Measurements from ENCODE around the gene AQP9.
"Not testable (repeated sequence)": the region's sequence is repeated elsewhere in the genome, so short reads cannot be mapped to it uniquely, and the experiment has no call there.

Gene AQP9

DNA sequence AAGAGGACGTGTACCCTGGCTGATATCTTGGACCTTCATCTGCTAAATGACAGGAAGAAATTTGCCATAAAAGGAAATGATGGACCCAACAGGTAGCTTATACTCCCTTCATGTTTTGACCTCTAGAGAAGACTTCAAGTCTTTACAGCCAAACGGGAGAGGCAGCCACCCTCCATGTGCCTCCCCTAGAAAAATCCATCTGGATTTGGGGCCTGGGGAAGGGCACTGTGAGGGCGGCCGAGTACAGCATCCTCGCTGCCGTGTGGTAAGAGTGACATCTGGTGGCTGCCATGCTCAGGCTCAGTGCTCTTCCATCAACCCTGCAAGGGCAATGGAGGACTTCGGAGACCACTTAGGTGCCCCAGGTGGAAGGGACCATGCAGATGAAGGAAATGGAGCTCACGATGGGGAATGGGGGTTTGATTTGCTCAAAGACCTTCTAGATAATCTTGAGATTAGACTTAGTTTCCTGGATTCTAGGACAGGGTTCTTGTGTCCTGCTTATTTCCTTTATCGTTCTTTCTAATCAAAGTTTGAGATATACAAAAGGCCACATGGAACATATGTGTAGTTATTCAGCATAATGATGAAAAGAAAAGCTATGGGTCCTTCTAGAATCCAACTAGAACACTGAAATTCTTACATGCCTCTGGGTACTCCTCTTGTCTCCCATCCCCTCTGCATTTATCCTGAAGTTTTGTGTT, 44.4 kb downstream of the AQP9 start:
- DNase-seq (ENCODE audit: low read depth in 3 of 3) = peak in 2 of 3 experiments; percentile 3 to 24

DNA sequence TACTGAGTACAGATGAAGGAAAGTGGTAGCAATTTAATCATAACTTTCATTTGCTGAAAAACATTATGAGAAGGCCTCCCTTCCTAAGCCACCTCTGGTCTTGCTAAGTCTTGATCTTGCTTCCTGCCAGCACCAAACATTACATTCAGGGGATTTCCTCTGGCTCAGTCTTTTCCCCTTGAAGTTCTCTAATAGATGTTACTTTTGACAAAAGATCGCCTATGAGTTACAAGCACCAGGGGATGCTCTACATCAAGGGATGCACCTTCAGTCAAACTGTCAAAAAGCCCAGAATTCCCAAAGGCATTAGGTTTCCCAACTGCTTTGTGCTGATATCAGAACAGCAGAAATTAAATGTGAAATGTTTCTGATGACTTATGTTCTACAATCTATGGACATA, 47.3 kb downstream of the AQP9 start:
- no peak for DNase-seq (ENCODE audit: low read depth in 3 of 3)

DNA sequence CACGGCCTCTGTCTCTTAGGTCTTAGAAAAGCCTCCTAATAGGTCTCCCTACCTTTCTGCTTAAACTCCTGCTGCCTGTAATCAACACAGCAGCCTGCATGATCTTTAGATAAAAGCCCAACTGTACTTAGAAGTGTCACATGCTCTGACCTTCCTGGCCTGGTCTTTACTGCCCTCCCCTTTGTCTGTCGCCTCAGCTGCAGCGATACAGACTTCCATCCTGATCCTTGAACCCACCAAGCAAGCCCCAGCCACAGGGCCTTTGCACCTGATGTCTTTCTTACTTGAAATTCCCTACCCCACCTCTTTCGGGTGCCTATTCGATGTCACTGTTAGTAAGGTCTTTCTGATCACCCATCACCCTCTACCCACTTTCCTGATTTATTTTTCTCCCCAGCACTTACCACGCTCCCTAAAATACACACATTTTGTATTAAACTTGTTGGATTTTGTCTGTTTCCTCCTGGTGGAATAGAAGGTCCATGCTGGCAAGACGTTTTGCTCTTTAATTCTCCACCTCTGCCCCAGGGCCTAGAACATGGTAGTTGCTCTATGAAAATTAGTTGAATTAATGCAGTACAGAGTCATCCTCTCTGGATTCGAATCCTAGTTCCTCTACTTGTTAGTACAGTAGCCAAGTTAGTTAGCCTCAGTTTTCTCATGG, 51.1 kb downstream of the AQP9 start:
- DNase-seq (ENCODE audit: low read depth in 3 of 3) = no peak

DNA sequence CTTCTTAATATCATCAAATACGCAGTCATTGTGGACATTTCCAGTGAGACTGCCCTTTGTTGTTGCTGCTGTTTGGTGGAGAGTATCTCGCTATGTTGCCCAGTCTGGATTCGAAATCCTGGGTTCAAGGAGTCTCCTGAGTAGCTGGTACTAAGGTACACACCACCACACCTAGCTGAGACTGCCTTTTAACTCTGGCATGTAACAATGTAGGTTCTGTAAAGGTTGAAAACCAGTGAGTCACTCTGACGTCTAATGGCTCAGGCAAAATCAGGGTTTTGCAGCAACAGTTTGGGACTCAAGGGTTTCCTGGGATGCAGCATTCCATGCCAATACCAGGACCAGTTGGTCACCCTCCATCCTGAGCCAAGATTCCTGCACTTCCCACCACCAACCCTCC, 52.2 kb downstream of the AQP9 start:
- no peak for DNase-seq (ENCODE audit: low read depth in 3 of 3)

DNA sequence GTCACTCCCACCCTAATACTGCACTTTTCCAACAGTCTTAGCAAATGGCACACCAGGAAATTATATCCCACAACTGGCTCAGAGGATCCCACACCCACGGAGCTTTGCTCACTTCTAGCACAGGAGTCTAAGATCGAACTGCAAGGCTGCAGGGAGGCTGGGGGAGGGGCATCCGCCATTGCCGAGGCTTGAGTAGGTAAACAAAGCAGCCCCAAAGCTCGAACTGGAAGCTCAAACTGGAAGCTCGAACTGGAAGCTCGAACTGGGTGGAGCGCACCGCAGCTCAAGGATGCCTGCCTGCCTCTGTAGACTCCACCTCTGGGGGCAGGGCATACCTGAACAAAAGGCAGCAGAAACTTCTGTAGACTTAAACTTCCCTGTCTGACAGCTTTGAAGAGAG, 55.5 kb downstream of the AQP9 start:
- not testable (repeated sequence) for DNase-seq (ENCODE audit: low read depth in 3 of 3)

DNA sequence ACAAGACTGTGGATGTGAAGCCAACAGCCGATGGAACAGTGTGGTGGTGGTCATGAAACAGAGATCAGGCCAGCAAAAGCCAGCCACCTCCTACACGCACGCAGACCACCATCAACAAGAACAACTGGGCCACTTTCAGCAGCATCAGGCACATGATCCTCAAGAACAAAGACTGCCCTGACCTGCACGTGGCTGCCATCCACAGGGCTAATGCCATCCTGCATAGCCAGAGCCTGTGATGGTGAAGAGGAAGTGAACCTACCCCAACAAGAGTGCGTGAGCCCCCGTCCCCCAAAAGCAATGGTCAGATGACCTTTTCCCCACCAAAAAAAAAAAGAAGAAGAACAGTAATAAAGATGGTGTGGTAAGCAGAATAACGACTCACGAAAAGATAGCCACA, 62.6 kb downstream of the AQP9 start:
- DNase-seq (ENCODE audit: low read depth in 3 of 3) = no peak

DNA sequence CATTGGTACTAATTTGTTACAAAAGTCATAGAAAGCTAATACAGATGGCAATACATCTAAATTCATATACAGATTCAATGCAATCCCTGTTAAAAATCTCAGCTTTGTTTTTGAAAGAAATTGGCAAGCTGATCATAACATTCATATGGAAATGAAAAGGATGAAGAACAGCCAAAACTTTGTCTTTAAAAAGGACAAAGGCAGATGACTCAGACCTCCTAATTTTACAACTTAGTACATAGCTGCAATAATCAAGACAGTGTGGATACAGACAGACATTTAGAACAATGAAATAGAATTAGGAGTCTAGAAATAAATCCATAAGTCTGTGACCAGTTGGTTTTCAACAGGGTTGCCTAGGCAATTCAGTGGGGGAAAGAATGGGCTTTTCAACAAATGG, 63.3 kb downstream of the AQP9 start:
- DNase-seq (ENCODE audit: low read depth in 3 of 3) = no peak

DNA sequence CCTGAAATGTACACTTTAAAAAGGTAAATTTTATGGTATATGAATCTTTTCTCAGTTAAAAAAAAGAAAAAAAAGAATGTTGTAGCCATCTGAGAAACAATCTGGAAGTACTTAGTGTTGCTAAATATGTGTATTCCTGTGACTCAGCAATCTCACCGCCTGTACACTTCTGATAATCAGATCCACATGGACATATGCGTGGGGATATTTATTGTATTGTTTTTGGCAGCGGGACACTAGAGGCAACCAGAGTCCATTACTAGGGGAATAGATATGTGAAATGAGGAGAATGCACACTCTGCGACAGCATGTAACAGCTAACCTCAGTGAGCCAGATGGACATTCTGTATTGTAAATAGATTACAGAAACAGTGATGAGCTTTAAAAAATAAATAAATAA, 65.4 kb downstream of the AQP9 start:
- DNase-seq (ENCODE audit: low read depth in 3 of 3) = no peak

DNA sequence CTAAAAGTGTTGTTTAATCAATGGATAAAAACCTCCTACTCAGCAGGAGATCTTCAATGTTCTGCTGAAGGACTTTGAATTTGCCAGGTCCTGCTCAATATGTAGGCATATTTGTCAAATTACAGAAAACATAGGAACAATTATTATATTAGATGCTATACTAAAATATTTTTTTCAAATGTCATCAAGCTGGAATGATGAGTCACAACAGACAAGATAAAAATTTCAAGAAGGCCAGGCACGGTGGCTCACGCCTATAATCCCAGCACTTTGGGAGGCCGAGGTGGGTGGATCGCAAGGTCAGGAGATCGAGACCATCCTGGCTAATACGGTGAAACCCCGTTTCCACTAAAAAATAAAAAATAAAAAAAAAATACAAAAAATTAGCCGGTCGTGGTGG, 68.0 kb downstream of the AQP9 start:
- DNase-seq (ENCODE audit: low read depth in 3 of 3) = no peak

DNA sequence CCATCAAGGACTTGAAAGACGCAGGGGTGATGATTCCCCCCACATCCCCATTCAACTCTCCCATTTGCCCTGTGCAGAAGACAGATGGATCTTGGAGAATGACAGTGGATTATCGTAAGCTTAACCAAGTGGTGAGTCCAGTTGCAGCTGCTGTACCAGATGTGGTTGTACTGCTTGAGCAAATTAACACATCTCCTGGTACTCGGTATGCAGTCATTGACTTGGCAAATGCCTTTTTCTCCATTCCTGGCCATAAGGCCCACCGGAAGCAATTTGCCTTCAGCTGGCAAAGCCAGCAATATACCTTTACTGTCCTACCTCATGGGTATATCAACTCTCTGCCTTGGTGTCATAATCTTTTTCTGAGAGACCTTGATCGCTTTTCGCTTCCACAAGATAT, 70.0 kb downstream of the AQP9 start:
- DNase-seq (ENCODE audit: low read depth in 3 of 3) = not testable (repeated sequence)

DNA sequence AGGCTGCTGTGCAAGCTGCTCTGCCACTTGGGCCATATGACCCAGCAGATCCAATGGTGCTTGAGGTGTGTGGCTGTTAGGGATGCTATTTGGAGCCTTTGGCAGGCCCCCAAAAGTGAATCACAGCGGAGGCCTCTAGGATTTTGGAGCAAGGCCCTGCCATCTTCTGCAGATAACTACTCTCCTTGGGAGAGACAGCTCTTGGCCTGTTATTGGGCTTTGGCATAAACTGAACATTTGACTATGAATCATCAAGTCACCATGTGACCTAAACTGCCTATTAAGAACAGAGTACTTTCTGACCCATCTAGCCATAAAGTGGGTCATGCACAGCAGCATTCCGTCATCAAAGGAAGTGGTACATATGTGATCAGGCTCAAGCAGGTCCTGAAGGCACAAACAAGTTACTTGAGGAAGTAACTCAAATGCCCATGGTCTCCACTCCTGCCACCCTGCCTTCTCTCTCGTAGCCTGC, 70.9 kb downstream of the AQP9 start:
- DNase-seq (ENCODE audit: low read depth in 3 of 3) = not testable (repeated sequence)

DNA sequence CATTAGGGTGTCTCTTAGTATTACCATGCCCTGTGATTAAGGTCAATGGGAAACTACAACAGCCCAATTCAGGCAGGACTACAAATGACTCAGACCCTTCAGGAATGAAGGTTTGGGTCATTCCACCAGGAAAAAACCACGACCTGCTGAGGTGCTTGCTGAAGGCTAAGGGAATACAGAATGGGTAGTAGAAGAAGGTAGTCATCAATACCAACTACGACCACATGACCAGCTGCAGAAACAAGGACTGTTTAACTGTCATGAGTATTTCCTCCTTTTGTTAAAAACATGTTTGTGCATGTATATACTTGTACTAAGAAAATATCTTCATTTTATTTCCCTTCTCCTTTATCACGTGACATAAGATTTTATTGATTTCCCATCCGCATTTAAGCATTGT, 71.8 kb downstream of the AQP9 start:
- DNase-seq (ENCODE audit: low read depth in 3 of 3) = not testable (repeated sequence)

DNA sequence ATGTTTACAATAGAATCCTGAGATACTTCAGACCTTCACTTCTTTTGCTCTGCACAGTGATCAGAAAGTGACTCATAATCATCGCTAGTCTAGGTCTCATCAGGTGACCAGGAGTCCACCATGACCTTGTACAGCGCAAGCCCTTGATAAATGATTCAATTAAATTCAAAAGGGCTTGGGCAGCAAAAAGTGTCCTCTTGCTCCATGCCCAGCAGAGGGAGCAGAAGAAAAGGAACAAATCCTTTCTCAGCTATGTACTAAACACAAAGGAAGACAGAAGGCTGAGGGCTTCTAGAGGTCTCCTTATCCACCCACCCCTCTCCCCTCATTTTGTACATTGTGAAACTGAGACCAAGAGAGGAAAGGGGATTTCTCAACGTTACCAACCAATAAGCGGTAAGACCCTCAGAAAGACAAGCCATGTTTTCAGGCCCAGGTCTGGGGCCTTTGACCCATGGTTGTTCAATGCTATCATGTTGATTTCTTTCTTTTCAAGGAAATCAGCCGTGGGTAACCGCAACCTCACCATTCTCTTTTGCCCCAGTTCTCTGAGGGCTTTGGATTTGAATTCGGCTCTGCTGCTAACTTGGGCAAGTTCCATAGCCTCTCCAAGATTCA, 74.8 kb downstream of the AQP9 start:
- DNase-seq (ENCODE audit: low read depth in 3 of 3) = no peak

DNA sequence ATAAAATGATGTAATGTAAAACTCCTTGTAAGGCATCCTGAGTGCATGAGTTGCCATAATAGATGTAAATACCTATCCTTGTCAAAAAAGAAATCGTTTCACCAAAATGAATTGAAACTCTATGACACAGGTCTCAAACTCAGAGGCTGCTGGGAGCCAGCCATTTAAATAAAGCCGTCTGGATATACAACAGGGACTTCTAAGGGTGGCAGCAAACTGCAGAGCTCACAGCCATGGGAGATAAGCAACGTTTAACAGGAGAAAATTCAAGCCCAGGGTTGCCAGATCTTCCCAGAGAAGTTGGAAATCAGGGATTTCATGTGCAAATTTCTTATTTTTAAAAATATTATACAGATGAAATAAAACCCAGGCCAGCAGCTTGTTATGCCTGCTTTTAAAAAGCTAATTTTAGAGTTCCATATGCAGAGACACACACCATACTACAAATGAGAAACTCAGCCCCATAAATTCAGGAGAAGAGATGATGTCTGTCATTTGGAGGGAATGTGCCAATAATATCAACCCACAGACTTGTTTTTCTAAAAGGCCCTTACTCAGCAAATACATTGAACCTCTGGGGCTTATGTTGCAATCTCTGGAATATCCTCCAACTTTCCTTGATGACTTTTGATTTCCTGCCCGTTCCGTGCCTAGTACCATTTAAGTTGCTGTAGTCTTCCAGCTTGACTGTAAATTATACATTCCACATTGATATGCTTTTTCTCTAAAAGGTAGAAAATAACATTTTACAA, 75.6 kb downstream of the AQP9 start:
- no peak for DNase-seq (ENCODE audit: low read depth in 3 of 3)

DNA sequence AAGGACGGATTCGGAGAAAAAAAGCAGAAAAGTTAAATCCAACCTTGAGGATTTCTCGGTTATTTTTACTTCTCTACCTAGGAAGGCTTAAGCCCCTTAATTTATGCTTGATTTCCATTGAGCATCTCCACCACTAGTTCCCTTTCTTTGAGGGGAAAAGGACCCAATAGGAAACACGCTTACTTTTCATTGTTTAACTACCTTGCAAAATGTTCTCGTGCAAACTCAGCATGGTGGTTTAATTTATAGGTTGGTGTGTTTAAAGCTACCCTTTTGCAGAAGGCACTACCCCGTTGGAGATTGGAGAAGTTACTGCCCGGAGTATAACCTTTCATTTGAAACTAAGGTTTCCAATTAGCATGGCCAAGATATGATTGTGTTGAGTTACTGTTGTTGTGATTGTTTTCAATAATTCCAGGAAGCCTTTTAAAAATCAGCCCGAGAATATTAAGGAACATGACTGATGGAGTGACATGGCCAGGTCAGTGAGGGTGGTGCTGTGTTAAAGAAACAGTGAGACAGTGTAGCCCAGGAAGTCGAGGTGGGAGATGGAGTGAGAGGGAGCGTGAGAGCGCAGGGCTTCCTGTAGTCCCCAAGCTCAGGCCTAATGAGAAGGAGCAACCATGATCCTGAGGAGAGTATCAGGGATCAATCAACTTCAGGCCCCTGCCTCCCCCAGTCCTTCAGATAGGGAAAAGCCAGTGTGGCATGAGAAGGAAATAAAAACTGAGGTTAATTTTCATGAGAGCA, 76.6 kb downstream of the AQP9 start:
- DNase-seq (ENCODE audit: low read depth in 3 of 3) = no peak

DNA sequence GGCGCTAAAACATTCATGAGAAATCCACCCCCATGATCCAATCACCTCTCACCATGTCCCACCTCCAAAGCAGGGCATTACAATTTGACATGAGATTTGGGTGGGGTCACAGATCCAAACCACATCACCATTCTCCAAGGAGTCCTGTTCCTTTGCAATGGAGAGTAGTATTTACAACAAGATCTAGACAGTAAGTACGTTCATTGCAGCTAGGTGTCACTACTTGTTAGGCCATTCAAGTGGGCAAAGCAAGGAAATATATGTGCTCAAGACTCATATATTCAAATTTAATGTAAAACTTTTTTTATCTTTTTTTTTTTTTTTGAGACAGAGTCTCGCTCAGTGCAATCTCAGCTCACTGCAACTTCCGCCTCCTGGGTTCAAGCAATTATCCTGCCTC, 79.3 kb downstream of the AQP9 start:
- DNase-seq (ENCODE audit: low read depth in 3 of 3) = no peak

DNA sequence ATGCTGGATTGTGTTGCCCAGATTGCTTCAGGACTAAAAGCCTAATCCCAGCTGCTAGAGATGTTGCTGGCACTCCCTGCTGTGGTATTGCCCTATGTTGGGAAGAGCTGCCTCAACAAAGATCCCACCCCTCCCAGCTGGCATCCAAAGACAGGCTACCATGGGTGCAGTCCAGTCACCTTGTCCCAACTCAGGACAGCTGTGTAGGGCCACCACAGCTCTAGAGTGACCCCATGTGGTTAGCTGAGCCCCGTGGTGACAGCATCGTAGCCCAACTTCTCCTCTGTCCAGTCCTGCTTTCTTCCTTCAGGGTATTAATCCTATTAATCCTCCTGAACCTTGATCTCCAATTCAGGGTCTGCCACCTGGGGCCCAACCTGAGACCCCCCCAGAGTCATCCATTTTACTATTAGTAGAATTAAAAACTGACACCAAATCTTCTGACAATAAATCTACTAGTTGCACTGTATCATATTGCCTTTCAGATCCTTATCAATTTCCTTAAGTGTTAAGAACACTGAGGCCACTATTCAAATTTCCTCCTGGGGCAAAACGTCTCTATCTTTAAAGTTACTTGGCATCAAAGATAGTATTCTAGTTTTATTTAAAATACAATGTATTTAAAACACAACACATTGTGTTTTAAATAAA, 83.5 kb downstream of the AQP9 start:
- DNase-seq (ENCODE audit: low read depth in 3 of 3) = no peak

DNA sequence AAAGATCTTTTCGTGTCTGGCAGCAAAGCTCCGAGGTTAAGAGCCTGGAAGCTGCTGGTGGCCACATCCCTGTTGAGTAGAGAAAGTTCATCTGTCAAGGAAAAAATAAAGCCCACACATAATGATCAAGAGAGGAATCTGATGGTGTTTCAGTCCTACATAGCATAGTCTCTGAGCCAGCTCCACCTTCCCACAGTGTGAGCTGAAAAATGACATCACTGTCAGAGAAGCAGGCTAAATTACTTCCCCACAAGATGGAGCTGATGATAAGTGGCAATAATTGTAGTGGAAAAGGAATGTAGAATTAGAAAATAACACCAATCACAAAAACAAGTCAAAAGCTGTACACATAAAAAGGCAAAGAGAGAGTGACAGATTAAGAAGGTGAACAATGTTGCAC, 84.5 kb downstream of the AQP9 start:
- no peak for DNase-seq (ENCODE audit: low read depth in 3 of 3)

DNA sequence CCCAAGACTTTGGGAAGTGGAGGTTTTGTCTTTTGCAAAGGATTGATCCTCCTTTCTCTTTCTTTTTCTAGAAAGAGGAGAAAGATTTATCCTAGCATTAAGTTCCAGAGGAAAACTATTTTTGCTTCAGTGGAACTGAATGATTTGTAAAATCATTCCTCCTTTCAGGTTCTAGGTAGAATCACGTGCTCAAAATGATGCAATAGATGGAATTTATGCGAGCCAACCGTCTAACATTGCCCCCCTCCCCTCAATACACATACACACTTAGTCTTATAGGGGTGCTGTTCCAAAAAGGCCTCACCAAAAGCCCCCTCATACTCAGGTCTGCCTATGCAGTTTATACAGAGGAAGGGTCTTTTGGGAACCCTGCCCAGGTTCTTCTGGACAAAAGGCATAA, 85.3 kb downstream of the AQP9 start:
- DNase-seq (ENCODE audit: low read depth in 3 of 3) = no peak

DNA sequence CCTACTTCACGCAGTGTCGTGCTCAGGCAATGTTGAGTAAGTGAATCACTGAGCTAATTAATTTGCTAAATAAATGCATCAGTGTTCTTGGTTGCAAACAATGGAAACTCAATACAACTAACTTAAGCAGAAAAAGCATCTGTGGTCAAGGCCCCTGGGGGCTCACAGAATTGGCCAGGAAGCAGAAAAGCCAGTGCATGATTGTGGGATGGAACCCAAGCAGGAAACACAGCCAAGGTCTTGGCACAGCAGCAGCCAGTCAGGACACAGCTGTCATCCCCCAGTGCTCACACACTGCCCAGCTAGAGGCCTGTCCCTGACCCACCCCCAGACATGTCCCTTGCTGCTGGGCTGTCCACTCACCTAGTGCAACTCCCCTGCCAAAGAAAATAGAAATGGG, 85.9 kb downstream of the AQP9 start:
- DNase-seq (ENCODE audit: low read depth in 3 of 3) = no peak
